Endothelial cell of umbilical vein (primary cell): ENCODE results near the gene DLST.

Experiments
- EZH2 ChIP-seq: IDR thresholded peaks from 2 replicates; pipeline ENCODE4 v1.6.1; 2012; ENCODE audit warnings: borderline replicate concordance, low read depth, mild to moderate bottlenecking, moderate library complexity, low read length, inconsistent platforms; ENCODE audit not compliant: severe bottlenecking
- FOS ChIP-seq: IDR thresholded peaks from 2 replicates; pipeline ENCODE4 v1.6.1; 2011; ENCODE audit warnings: mild to moderate bottlenecking, low read length, moderate library complexity, borderline replicate concordance; ENCODE audit not compliant: insufficient read depth
- JUN ChIP-seq: IDR thresholded peaks from 2 replicates; pipeline ENCODE4 v1.6.1; 2011; ENCODE audit warnings: borderline replicate concordance, low read depth; ENCODE audit not compliant: insufficient read length, insufficient read depth
- POLR2A ChIP-seq: IDR thresholded peaks from 2 replicates; pipeline ENCODE4 v1.6.1; 2012; ENCODE audit warnings: low read depth, mild to moderate bottlenecking, control low read depth, low read length
- TF ChIP-seq, protein P1 (sequence below), 2 donors: IDR thresholded peaks; 1 replicate in 1 of 2; 2 replicates in 1 of 2; pipeline ENCODE4 v1.5.1; 2011; ENCODE audit warnings: low read length in 2 of 2, mild to moderate bottlenecking in 2 of 2, moderate library complexity in 2 of 2, control low read depth in 1 of 2, inconsistent platforms in 1 of 2, low read depth in 1 of 2; ENCODE audit not compliant: insufficient read depth in 1 of 2; ENCODE audit errors: extremely low read depth in 1 of 2

DNA sequence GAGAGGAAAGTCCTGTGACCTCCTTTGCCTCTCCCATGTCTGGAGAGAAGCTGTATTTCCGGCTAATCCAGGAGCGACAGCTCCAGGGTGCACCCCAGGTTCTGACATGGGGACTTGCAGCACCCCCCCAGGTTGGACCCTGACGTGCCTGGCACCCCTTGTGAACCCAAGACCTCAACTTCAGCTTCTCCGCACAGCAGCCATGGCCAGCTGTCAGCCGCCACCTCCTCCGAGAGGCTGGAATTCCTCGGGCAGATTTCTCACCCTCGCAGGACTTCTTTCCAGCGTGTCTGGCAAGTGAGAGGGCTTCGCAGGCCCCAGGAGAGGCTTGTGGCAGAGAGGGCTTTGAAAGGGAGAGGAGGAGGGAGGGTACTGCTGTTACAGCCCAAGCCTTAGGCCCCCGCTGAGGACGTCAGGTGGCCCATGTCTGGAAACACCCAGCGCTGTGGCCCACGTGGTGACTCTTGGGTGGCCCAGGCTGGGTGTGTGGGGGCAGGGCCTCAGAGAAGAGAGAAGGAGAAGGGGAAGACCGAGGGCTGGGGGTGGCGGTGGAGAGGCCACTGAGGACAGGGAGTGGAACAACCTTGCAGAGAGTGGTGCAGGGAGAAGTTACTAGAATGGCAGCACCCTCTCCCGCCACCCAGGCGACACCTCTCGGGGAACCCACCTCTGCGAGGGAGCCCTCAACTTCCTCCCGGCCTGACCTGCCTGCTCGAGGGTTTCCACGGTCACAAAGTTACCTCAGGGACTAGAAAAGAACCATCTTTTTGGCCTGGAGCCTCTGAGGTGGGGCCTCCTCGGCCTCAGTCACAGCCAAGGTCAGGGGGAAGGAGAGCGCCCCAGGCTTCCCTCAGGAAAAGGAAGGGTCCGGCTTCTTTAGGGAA lies 53.0 kb downstream of the DLST start:
- TF ChIP-seq, protein P1, sequence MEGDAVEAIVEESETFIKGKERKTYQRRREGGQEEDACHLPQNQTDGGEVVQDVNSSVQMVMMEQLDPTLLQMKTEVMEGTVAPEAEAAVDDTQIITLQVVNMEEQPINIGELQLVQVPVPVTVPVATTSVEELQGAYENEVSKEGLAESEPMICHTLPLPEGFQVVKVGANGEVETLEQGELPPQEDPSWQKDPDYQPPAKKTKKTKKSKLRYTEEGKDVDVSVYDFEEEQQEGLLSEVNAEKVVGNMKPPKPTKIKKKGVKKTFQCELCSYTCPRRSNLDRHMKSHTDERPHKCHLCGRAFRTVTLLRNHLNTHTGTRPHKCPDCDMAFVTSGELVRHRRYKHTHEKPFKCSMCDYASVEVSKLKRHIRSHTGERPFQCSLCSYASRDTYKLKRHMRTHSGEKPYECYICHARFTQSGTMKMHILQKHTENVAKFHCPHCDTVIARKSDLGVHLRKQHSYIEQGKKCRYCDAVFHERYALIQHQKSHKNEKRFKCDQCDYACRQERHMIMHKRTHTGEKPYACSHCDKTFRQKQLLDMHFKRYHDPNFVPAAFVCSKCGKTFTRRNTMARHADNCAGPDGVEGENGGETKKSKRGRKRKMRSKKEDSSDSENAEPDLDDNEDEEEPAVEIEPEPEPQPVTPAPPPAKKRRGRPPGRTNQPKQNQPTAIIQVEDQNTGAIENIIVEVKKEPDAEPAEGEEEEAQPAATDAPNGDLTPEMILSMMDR (IDR thresholded peaks at IDR 0.05; ENCODE audit: extremely low read depth in 1 of 2, insufficient read depth in 1 of 2, low read depth in 1 of 2, low read length in 2 of 2), result no peak
- TF ChIP-seq POLR2A (no peak), EZH2 (no peak), FOS (no peak), JUN (no peak)
